COR-L47 (cell line): ENCODE data around the gene SPATA46.

Source experiments
- DNase-seq: peaks from one replicate; lab custom pipeline; 2025; lab: John Stamatoyannopoulos, UW

SPATA46 gene

GRCh38 chr1:162390396-162391185 is 13.9 kb upstream of the SPATA46 start:
- DNase-seq = no peak

- no peak for DNase-seq
These were observed 13.3 kb upstream of the SPATA46 start for GRCh38 chr1:162389971-162390370.

GRCh38 chr1:162389021-162389818 is 12.6 kb upstream of the SPATA46 start:
- no peak for DNase-seq

- no peak for DNase-seq
These were observed 12.0 kb upstream of the SPATA46 start for GRCh38 chr1:162388615-162389014.

GRCh38 chr1:162388083-162388594 is 11.5 kb upstream of the SPATA46 start:
- DNase-seq = no peak

GRCh38 chr1:162387226-162388082 is 10.8 kb upstream of the SPATA46 start:
- DNase-seq = no peak

- DNase-seq = no peak
These were observed 9.9 kb upstream of the SPATA46 start for GRCh38 chr1:162386292-162387225.

GRCh38 chr1:162385702-162386101 is 9.0 kb upstream of the SPATA46 start:
- no peak for DNase-seq

GRCh38 chr1:162385280-162385623 is 8.6 kb upstream of the SPATA46 start:
- no peak for DNase-seq

GRCh38 chr1:162384601-162385279 is 8.1 kb upstream of the SPATA46 start:
- DNase-seq = no peak

- no peak for DNase-seq
These were observed 7.5 kb upstream of the SPATA46 start for GRCh38 chr1:162384116-162384515.

GRCh38 chr1:162383516-162383915 is 6.9 kb upstream of the SPATA46 start:
- DNase-seq = no peak

- no peak for DNase-seq
These were observed 6.4 kb upstream of the SPATA46 start for GRCh38 chr1:162383091-162383490.

GRCh38 chr1:162381941-162382750 is 5.5 kb upstream of the SPATA46 start:
- no peak for DNase-seq

GRCh38 chr1:162381383-162381782 is 4.7 kb upstream of the SPATA46 start, which contains the start of gene C1orf226:
TSS of gene C1orf226 (plus strand) at chr1:162381728. CDS start at chr1:162381902, 174 bp downstream.
- no peak for DNase-seq

- no peak for DNase-seq
These were observed 3.6 kb upstream of the SPATA46 start for GRCh38 chr1:162380061-162380846.

GRCh38 chr1:162375463-162375862 is 1.2 kb downstream of the SPATA46 start:
- DNase-seq = no peak

- DNase-seq = no peak
These were observed 2.2 kb downstream of the SPATA46 start for GRCh38 chr1:162374406-162374805.
